IPS-NIHi7 (cell line): Measurements from ENCODE around the gene MACROH2A2.
A peak's percentile ranks its signal among the peaks of the same experiment; 100 is the strongest.
"Not testable (repeated sequence)": the region's sequence is repeated elsewhere in the genome, so short reads cannot be mapped to it uniquely, and the experiment has no call there.

ENCODE experiments used
- DNase-seq: peaks from one replicate; pipeline ENCODE4 v3.0.0; 2012; ENCODE audit warnings: mixed read lengths; ENCODE audit errors: extremely low spot score

MACROH2A2 gene

DNA sequence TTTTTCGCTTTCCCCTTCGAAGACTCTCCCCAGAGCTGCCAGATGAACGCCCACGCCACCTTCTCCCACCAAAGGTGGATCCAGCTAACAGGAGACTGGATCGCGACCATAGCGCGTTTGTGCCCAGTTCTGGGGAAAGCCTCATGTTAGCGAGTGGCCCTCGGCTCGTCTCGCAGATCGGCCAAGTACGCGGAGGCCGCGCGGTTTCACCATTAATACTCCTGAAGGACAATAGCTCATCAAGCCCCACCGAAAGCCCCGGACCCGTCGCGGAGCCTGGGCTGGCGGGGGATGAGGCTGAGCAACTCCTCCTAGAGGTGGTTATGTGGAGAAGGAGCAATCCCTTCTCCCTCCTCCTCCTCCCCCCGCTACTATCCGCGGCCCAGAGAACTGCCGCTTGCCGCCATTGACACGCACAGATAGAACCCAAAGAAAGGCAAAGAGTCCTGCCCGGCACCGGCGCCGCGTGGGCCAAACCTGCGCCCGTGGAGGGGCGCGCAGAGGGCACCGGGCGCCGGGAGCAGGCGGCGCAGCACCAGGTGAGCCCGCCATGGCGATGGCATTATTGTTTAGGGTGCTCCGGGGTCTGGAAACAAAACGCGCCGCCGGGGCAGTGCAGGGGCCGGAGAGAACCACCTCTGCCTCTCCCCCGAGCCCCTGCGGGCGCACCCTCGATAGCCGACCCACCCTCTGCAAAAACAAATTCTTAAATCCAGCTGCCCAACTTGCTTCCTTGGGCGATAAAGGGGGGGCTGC, at the start of gene MACROH2A2:
TSS of gene MACROH2A2 (plus strand) at position 385 of the 756 bp plus-strand sequence. CDS start 22,813 bp downstream, outside the sequence.
- peak; percentile 85 for DNase-seq

GRCh38 chr10:70007116-70007820, 45.4 kb upstream of the MACROH2A2 start:
- no peak for DNase-seq

DNA sequence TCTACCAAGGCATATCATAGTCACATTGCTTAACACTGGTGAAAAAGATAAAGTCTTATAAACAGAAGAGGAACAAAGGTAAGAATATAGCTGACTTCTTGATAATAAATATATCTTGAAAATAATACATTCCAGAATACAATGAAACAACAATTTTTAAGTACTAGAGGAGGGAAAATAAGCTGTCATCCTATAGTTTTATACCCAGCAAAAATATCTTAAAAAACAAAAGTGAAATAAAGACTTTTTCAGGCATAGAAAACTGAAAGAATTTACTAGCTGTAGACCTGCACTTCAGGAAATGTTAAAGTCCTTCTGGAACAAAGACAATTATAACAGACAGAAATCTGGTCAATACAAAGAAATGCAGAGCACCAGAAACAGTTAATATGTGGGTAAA, 21.4 kb upstream of the MACROH2A2 start:
- no peak for DNase-seq

DNA sequence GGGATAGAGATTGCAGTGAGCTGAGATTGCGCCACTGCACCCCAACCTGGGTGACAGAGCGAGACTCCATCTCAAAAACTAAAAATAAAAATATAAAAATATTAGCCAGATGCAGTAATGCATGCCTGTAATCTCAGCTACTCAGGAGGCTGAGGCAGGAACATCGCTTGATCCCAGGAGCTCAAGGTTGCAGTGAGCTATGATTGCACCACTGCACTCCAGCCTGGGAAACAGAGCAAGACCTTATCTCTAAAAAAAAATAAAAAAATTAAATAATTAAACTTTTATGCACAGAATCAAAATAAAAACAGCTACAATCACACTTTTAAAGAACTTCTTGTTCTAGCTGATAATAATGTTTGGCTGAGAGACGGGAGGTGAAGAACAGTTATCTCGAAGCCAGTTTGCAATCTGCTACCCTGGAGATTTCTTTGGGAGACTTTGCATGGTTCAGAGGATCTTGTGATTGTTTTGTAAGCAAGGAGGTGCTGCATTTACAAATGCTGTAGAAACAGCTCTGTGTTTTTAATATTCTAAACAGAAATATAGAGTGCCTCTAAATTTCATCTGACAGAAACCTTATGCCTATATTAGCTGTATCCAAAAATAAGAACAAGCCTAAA, 19.9 kb upstream of the MACROH2A2 start:
- no peak for DNase-seq

- no peak for DNase-seq
Observed at GRCh38 chr10:70034232-70034631, 18.4 kb upstream of the MACROH2A2 start.

GRCh38 chr10:70035531-70035930, 17.1 kb upstream of the MACROH2A2 start:
- no peak for DNase-seq

DNA sequence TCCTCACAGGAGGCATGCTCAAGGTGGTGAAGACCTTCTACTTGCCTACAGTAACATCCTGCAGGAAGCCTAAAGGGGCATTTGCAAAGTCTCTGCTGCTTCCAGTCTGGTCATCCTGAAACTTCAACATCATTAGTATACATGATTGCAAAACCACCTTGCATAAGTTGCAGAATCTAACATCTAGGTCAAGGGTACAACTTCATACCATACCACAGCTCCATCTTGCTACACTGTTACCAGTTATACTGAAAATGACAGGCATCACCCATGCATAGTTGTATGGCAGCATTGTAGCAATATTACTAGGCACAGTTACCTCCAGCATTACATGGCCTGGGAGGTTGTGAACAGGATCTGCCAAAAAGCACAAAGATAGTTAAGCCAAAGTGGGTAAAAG, 13.7 kb upstream of the MACROH2A2 start:
- no peak for DNase-seq

GRCh38 chr10:70041016-70041415, 11.6 kb upstream of the MACROH2A2 start:
- DNase-seq: no peak

DNA sequence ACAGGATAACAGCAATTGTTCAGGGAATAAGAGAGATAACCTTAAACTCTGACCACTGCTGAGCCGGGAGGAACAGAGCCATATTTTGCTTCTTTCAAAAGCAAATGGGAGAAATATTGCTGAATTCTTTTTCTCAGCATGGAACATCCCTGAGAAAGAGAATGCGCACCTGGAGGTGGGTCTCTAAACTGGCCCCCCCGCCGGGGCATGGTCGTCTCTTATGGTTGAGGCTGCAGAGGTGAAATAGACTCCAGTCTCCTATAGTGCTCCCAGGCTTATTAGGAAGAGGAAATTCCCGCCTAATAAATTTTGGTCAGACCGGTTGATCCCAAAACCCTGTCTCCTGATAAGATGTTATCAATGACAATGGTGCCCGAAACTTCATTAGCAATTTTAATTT, 10.9 kb upstream of the MACROH2A2 start:
- not testable (repeated sequence) for DNase-seq

- DNase-seq: not testable (repeated sequence)
Observed at GRCh38 chr10:70047066-70047465, 5.6 kb upstream of the MACROH2A2 start.

GRCh38 chr10:70048030-70048723, 4.5 kb upstream of the MACROH2A2 start:
- DNase-seq: no peak

- DNase-seq: no peak
Observed at GRCh38 chr10:70051848-70052247, 798 bp upstream of the MACROH2A2 start.

DNA sequence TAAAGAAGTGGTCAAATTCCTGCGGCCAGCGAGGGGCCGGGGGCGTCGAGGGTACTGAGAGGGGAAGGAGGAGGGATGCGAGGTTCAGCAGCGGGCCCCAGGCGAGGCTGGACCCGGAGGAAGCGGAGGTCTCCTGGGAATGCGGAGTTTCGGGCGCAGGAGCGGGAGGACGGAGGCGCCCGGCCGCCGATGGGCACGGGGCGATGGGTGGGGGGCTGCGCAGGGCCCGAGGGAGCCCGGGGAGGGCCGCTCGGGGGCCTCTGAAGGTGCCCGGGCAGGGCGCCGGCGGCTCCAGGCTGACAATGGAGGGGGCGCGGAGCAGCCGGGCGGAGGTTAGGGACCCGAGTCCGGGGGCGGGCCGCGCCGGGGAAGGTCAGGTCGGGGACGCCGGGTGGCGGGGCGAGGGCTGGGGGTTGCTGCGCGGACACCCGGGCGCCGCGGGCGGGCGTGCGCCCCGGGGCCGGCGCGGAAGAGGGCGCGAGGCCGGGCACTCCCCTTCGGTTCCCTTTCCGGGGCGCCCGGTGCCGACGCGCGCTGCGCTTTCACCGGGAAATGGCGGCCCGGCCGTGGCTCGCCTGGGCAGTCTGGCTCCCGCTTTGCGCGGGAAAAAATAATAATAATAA, 683 bp downstream of the MACROH2A2 start:
- peak; percentile 64 for DNase-seq

DNA sequence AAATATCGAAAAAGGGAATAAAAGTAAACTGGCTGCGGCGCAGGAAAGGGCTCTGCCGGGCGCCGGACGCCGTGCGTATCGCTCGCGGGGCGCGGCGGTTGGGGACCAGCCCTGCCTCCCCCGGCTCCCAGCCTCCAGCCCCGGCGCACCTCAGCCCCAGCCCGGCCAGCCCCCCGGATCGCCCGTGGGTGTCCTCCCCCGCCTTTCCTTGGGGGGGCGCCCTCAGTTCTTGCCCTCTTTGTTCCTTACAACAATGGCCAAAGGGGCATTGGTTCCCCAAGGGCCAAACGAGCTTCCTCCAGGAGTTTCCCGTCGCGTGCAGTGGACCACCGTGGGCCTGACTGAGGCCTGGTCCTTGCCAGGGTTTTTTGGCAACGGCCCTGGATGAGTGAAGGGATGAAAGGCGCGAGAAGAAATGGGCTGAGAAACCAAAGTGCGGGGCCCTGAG, 1.2 kb downstream of the MACROH2A2 start:
- DNase-seq: peak; percentile 42

DNA sequence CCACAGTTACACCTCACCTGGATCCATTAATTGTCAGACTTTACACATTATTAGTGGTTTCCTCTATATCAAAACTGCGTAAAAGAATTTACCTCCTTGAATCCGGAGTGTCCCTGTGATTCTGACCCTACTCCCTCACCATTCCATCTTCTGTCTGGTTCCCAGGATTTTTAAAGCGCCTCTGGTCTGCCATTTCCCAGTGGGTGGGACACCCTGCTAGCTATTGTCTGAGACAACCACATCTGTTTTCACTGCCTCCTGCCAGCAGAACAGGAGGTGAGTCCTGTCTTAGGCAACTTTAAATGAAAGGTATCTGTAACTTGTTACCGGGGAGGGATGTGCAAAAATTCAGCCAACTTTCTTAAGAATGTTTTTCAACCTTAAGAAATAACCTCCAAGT, 2.3 kb downstream of the MACROH2A2 start:
- DNase-seq: peak; percentile 35

GRCh38 chr10:70055550-70055949, 2.9 kb downstream of the MACROH2A2 start:
- no peak for DNase-seq

DNA sequence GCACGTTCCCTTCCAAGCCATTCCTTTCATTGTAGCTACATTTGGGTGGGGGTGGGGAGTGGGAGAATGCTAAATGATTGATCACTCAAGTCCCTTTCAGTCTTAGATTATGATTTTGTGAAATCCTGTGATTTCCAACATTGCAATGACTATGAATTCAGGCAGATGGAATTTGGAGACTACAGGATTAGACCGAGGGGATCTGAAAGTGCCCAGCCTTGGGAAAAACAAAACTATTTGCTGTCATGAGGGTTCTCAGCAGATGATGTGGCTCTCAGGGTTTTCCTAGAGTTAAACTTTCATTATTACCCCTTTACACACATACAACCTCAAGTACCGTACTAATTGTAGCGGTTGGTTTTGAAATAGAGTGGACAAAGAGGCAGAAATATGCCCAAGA, 4.7 kb downstream of the MACROH2A2 start:
- DNase-seq: no peak

- DNase-seq: peak; percentile 14
Observed at GRCh38 chr10:70060389-70060788, 7.7 kb downstream of the MACROH2A2 start.

GRCh38 chr10:70063418-70064098, 10.9 kb downstream of the MACROH2A2 start:
- DNase-seq: no peak

- DNase-seq: no peak
Observed at GRCh38 chr10:70064486-70064885, 11.8 kb downstream of the MACROH2A2 start.

DNA sequence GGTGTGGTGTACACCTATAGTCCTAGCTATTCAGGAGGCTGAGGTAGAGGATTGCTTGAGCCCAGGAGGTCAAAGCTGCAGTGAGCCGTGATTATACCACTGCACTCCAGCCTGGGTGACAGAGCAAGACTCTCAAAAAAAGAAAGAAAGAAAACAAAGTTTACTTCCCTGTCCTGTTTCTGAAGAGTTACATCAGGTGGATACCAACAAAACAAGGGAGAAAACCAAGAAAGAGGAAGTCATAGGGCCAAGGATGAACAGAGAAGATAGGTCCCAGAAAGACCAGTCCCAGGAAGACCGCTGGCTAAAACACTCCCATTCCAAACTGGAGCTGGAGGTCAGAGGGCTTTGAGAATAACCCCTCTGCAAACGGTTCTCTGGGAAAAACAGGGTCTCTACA, 13.5 kb downstream of the MACROH2A2 start:
- no peak for DNase-seq
